ENCODE data around the gene JUND.

The JUND gene

GRCh38 chr19:18263324-18264136 lies 17.9 kb downstream of the JUND start:
- no peak for TF ChIP-seq POLR2A (IDR thresholded peaks at IDR 0.05; ENCODE audit: low read depth, low read length)
- DNase-seq (ENCODE audit: insufficient read length, low spot score) (no peak), FAIRE-seq (no peak)

- FAIRE-seq (no peak), DNase-seq (ENCODE audit: insufficient read length, low spot score) (no peak)
- no peak for TF ChIP-seq POLR2A (IDR thresholded peaks at IDR 0.05; ENCODE audit: low read depth, low read length)
These were observed 18.5 kb downstream of the JUND start for GRCh38 chr19:18262917-18263316.

- no peak for TF ChIP-seq POLR2A (IDR thresholded peaks at IDR 0.05; ENCODE audit: low read depth, low read length)
- no peak for FAIRE-seq
- no peak for DNase-seq (ENCODE audit: insufficient read length, low spot score)
These were observed 19.3 kb downstream of the JUND start for GRCh38 chr19:18262144-18262543.

GRCh38 chr19:18261474-18261873 lies 19.9 kb downstream of the JUND start:
- no peak for TF ChIP-seq POLR2A (IDR thresholded peaks at IDR 0.05; ENCODE audit: low read depth, low read length)
- FAIRE-seq = no peak
- DNase-seq (ENCODE audit: insufficient read length, low spot score) = no peak

- no peak for FAIRE-seq
These were observed 21.5 kb downstream of the JUND start for GRCh38 chr19:18259893-18260292.

GRCh38 chr19:18257503-18258470 lies 23.6 kb downstream of the JUND start:
- DNase-seq (ENCODE audit: insufficient read length, low spot score) (peak; percentile 54), FAIRE-seq (no peak)

More at GRCh38 chr19:18259893-18260292, 21.5 kb downstream of the JUND start:
- DNase-seq (ENCODE audit: insufficient read length, low spot score) = no peak
- no peak for TF ChIP-seq POLR2A (IDR thresholded peaks at IDR 0.05; ENCODE audit: low read depth, low read length)

GRCh38 chr19:18254546-18255503 lies 26.6 kb downstream of the JUND start:
- no peak for TF ChIP-seq POLR2A (IDR thresholded peaks at IDR 0.05; ENCODE audit: low read depth, low read length)
- FAIRE-seq (no peak), DNase-seq (ENCODE audit: insufficient read length, low spot score) (no peak)

More at GRCh38 chr19:18257503-18258470, 23.6 kb downstream of the JUND start:
- TF ChIP-seq POLR2A (IDR thresholded peaks at IDR 0.05; ENCODE audit: low read depth, low read length) = no peak

- FAIRE-seq = no peak
These were observed 27.7 kb downstream of the JUND start for GRCh38 chr19:18253716-18254115.

GRCh38 chr19:18253130-18253529 lies 28.3 kb downstream of the JUND start:
- DNase-seq (ENCODE audit: insufficient read length, low spot score) (no peak), FAIRE-seq (no peak)

More at GRCh38 chr19:18253716-18254115, 27.7 kb downstream of the JUND start:
- no peak for DNase-seq (ENCODE audit: insufficient read length, low spot score)
- TF ChIP-seq POLR2A (IDR thresholded peaks at IDR 0.05; ENCODE audit: low read depth, low read length) = no peak

GRCh38 chr19:18252370-18252717 lies 29.1 kb downstream of the JUND start:
- DNase-seq (ENCODE audit: insufficient read length, low spot score) (no peak), FAIRE-seq (no peak)
- TF ChIP-seq POLR2A (IDR thresholded peaks at IDR 0.05; ENCODE audit: low read depth, low read length) = no peak

More at GRCh38 chr19:18253130-18253529, 28.3 kb downstream of the JUND start:
- no peak for TF ChIP-seq POLR2A (IDR thresholded peaks at IDR 0.05; ENCODE audit: low read depth, low read length)

- DNase-seq (ENCODE audit: insufficient read length, low spot score) = peak; percentile 77
- no peak for TF ChIP-seq POLR2A (IDR thresholded peaks at IDR 0.05; ENCODE audit: low read depth, low read length)
- peak; percentile 53 for FAIRE-seq
These were observed 29.6 kb downstream of the JUND start for GRCh38 chr19:18251587-18252369.

GRCh38 chr19:18249834-18250233 lies 31.6 kb downstream of the JUND start:
- FAIRE-seq (no peak), DNase-seq (ENCODE audit: insufficient read length, low spot score) (no peak)
- TF ChIP-seq POLR2A (IDR thresholded peaks at IDR 0.05; ENCODE audit: low read depth, low read length) = no peak

Data from H54 (cell line).